ENCODE results near the gene PTPN14. TPM values are rescaled to one million over a fixed set of nuclear protein-coding genes. Genes with fewer than 3 reads are reported as not detected.

PTPN14 gene
- total and polyA plus RNA-seq, 2 of the 8 experiments (the other 6 are each of a cell fraction or from before 2014, with no cell fraction given): 14.4 to 93.6 TPM

DNA sequence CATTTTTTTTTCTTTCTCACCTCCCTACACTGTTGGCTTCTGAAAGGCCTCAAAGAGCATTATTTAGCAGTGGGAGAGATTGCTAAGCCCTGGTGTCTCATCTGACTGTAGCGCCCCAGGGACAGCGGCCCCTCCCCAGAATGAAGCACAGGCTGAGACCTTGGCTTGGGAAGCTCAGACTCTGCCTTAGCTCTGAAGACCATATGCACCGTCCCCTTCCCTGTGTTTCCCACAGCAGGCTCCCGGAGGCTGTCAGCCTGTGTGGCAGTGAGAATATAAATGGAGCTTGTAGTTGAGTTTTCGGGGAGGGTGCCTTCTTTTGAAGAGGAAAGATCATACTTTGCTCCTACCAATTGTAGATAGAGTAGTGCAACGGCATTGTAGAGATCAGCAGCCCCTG lies 245.1 kb downstream of the PTPN14 start (continued):
- TF ChIP-seq, protein P1, sequence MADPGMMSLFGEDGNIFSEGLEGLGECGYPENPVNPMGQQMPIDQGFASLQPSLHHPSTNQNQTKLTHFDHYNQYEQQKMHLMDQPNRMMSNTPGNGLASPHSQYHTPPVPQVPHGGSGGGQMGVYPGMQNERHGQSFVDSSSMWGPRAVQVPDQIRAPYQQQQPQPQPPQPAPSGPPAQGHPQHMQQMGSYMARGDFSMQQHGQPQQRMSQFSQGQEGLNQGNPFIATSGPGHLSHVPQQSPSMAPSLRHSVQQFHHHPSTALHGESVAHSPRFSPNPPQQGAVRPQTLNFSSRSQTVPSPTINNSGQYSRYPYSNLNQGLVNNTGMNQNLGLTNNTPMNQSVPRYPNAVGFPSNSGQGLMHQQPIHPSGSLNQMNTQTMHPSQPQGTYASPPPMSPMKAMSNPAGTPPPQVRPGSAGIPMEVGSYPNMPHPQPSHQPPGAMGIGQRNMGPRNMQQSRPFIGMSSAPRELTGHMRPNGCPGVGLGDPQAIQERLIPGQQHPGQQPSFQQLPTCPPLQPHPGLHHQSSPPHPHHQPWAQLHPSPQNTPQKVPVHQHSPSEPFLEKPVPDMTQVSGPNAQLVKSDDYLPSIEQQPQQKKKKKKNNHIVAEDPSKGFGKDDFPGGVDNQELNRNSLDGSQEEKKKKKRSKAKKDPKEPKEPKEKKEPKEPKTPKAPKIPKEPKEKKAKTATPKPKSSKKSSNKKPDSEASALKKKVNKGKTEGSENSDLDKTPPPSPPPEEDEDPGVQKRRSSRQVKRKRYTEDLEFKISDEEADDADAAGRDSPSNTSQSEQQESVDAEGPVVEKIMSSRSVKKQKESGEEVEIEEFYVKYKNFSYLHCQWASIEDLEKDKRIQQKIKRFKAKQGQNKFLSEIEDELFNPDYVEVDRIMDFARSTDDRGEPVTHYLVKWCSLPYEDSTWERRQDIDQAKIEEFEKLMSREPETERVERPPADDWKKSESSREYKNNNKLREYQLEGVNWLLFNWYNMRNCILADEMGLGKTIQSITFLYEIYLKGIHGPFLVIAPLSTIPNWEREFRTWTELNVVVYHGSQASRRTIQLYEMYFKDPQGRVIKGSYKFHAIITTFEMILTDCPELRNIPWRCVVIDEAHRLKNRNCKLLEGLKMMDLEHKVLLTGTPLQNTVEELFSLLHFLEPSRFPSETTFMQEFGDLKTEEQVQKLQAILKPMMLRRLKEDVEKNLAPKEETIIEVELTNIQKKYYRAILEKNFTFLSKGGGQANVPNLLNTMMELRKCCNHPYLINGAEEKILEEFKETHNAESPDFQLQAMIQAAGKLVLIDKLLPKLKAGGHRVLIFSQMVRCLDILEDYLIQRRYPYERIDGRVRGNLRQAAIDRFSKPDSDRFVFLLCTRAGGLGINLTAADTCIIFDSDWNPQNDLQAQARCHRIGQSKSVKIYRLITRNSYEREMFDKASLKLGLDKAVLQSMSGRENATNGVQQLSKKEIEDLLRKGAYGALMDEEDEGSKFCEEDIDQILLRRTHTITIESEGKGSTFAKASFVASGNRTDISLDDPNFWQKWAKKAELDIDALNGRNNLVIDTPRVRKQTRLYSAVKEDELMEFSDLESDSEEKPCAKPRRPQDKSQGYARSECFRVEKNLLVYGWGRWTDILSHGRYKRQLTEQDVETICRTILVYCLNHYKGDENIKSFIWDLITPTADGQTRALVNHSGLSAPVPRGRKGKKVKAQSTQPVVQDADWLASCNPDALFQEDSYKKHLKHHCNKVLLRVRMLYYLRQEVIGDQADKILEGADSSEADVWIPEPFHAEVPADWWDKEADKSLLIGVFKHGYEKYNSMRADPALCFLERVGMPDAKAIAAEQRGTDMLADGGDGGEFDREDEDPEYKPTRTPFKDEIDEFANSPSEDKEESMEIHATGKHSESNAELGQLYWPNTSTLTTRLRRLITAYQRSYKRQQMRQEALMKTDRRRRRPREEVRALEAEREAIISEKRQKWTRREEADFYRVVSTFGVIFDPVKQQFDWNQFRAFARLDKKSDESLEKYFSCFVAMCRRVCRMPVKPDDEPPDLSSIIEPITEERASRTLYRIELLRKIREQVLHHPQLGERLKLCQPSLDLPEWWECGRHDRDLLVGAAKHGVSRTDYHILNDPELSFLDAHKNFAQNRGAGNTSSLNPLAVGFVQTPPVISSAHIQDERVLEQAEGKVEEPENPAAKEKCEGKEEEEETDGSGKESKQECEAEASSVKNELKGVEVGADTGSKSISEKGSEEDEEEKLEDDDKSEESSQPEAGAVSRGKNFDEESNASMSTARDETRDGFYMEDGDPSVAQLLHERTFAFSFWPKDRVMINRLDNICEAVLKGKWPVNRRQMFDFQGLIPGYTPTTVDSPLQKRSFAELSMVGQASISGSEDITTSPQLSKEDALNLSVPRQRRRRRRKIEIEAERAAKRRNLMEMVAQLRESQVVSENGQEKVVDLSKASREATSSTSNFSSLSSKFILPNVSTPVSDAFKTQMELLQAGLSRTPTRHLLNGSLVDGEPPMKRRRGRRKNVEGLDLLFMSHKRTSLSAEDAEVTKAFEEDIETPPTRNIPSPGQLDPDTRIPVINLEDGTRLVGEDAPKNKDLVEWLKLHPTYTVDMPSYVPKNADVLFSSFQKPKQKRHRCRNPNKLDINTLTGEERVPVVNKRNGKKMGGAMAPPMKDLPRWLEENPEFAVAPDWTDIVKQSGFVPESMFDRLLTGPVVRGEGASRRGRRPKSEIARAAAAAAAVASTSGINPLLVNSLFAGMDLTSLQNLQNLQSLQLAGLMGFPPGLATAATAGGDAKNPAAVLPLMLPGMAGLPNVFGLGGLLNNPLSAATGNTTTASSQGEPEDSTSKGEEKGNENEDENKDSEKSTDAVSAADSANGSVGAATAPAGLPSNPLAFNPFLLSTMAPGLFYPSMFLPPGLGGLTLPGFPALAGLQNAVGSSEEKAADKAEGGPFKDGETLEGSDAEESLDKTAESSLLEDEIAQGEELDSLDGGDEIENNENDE (IDR thresholded peaks at IDR 0.05; ENCODE audit: insufficient replicate concordance, low read length): no peak
- TF ChIP-seq SAP30 (IDR thresholded peaks at IDR 0.05; ENCODE audit: insufficient read depth, insufficient replicate concordance, low read length): no peak
